GM12878 (cell line): ENCODE data around the gene LAMA2. TPM values are rescaled to one million over a fixed set of nuclear protein-coding genes. Genes with fewer than 3 reads are reported as not detected.

Experiments used
- BCLAF1 ChIP-seq: fragments of 450-650 bp; IDR thresholded peaks from 2 replicates; pipeline ENCODE4 v1.6.1; 2017; ENCODE audit warnings: antibody characterized with exemption, mild to moderate bottlenecking, moderate library complexity
- E4F1 ChIP-seq: fragments of 450-650 bp; IDR thresholded peaks from 2 replicates; pipeline ENCODE4 v1.6.1; 2018; ENCODE audit warnings: borderline replicate concordance, mild to moderate bottlenecking; ENCODE audit not compliant: partially characterized antibody
- PML ChIP-seq: IDR thresholded peaks from 2 replicates; pipeline ENCODE4 v1.6.1; 2012; ENCODE audit warnings: low read length, inconsistent platforms
- POLR2A ChIP-seq: IDR thresholded peaks from 2 replicates; pipeline ENCODE4 v1.6.1; 2011; ENCODE audit warnings: low read depth, mild to moderate bottlenecking, low read length
- RUNX3 ChIP-seq: IDR thresholded peaks from 2 replicates; pipeline ENCODE4 v1.6.1; 2012; ENCODE audit warnings: low read length, inconsistent platforms
- polyA plus RNA-seq, 11 experiments: library from polyadenylated mRNA; depleted of rRNA in 4 of 11; unstranded in 6 of 11; stranded (reverse) in 5 of 11; fragments of >200 nt; fragmentation: Nextera tagmentation in 4 of 11; fragmentation: Illumina TruSeq in 1 of 11; extraction: Ambion mirVana in 4 of 11; extraction: Trizol in 1 of 11; gene quantifications; 1 replicate in 1 of 11; 2 replicates in 10 of 11; pipeline versions ENCODE4 v1.2.1 to v1.2.3, GENCODE V29; 2011 to 2016; ENCODE audit warnings: inconsistent platforms in 2 of 11, missing spikeins in 2 of 11, low read depth in 1 of 11
- total RNA-seq, 4 experiments: library from RNA; depleted of rRNA in 3 of 4; stranded (reverse); fragments of >200 nt in 3 of 4; fragmentation: Illumina TruSeq in 1 of 4; extraction: Trizol in 1 of 4; gene quantifications; 2 replicates each; pipeline versions ENCODE4 v1.2.1 to v1.2.3, GENCODE V29; 2013 to 2021
- TF ChIP-seq, protein P1 (sequence below): IDR thresholded peaks from 2 replicates; pipeline ENCODE4 v1.6.1; 2011; ENCODE audit warnings: borderline replicate concordance, low read depth, mild to moderate bottlenecking, moderate library complexity, mixed read lengths, low read length; ENCODE audit not compliant: insufficient read depth; ENCODE audit errors: extremely low read length

LAMA2 gene
- total and polyA plus RNA-seq, 10 of the 15 experiments (the other 5 are each of a cell fraction or from before 2014, with no cell fraction given), result 0.04 to 2.0 (median 0.37) TPM; not detected in 1

DNA sequence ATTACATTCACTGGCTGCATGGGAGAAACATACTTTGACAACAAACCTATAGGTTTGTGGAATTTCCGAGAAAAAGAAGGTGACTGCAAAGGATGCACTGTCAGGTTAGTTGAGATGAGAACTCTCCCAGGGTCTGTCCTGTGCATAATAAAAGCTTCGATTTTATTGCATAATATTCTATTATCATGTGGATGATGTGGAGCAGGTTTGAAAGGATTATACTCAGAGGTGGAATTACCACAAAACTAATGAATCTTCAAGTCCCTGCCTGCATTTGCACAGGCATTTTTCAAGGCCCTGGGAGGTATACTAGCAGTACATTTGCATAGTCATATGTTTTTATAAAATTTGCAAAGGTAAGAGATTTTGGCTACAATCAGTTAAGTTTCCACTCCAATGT, 577.3 kb downstream of the LAMA2 start (continued):
- TF ChIP-seq, protein P1, sequence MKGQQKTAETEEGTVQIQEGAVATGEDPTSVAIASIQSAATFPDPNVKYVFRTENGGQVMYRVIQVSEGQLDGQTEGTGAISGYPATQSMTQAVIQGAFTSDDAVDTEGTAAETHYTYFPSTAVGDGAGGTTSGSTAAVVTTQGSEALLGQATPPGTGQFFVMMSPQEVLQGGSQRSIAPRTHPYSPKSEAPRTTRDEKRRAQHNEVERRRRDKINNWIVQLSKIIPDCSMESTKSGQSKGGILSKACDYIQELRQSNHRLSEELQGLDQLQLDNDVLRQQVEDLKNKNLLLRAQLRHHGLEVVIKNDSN, result no peak
- TF ChIP-seq POLR2A, result no peak
- no peak for TF ChIP-seq PML
- no peak for TF ChIP-seq RUNX3
- TF ChIP-seq E4F1, result no peak
- TF ChIP-seq BCLAF1, result no peak
